ENCODE data around the gene SRP68.
A peak's percentile ranks its signal among the peaks of the same experiment; 100 is the strongest.

Gene SRP68

GRCh38 chr17:76007850-76008165 lies 64.5 kb downstream of the SRP68 start:
- Mint-ChIP-seq H3K4me1 (ENCODE audit: low read depth in 2 of 2) (peaks cover 0 to 4% of the 10 kb centered on the region in 2 donors), H3K27ac (no peak overlapping the region), H3K36me3 (ENCODE audit: insufficient read depth) (peaks cover 5% of the 10 kb centered on the region)

GRCh38 chr17:76007131-76007849 lies 65.0 kb downstream of the SRP68 start:
- ATAC-seq (replicated peaks) = no peak
- Mint-ChIP-seq H3K4me3 (no peak overlapping the region), H3K36me3 (ENCODE audit: insufficient read depth) (peaks cover 5% of the 10 kb centered on the region), H3K4me1 (ENCODE audit: low read depth in 2 of 2) (peaks cover 0 to 4% of the 10 kb centered on the region in 2 donors), H3K27ac (no peak overlapping the region), H3K9me3 (no peaks in the 10 kb centered on the region), H3K27me3 (no peaks in the 10 kb centered on the region)
- no peak for DNase-seq

More at GRCh38 chr17:76007850-76008165, 64.5 kb downstream of the SRP68 start:
- H3K27me3 Mint-ChIP-seq = no peaks in the 10 kb centered on the region
- H3K4me3 Mint-ChIP-seq = no peak overlapping the region
- H3K9me3 Mint-ChIP-seq = no peaks in the 10 kb centered on the region
- DNase-seq = no peak
- ATAC-seq (replicated peaks) = no peak

- no peak overlapping the region for H3K4me3 Mint-ChIP-seq
- peak overlapping the region; percentile 26 to 57 for H3K27ac Mint-ChIP-seq
- peaks cover 0 to 4% of the 10 kb centered on the region in 2 donors for H3K4me1 Mint-ChIP-seq (ENCODE audit: low read depth in 2 of 2)
- no peaks in the 10 kb centered on the region for H3K9me3 Mint-ChIP-seq
- ATAC-seq (replicated peaks) (peak; percentile 58), DNase-seq (peak; percentile 76 to 84 (median 81))
- no peaks in the 10 kb centered on the region for H3K27me3 Mint-ChIP-seq
- peaks cover 5% of the 10 kb centered on the region for H3K36me3 Mint-ChIP-seq (ENCODE audit: insufficient read depth)
Measured at GRCh38 chr17:76005263-76006149, 66.8 kb downstream of the SRP68 start.

- Mint-ChIP-seq H3K9me3 (no peaks in the 10 kb centered on the region), H3K4me1 (ENCODE audit: low read depth in 2 of 2) (peaks cover 0 to 4% of the 10 kb centered on the region in 2 donors), H3K36me3 (ENCODE audit: insufficient read depth) (peaks cover 5% of the 10 kb centered on the region), H3K27ac (peak overlapping the region in 1 of 2 donors; percentile 57), H3K4me3 (no peak overlapping the region), H3K27me3 (no peaks in the 10 kb centered on the region)
- no peak for DNase-seq
- ATAC-seq (replicated peaks) = no peak
Measured at GRCh38 chr17:76004750-76005262, 67.5 kb downstream of the SRP68 start.

- no peak for ATAC-seq (replicated peaks)
- Mint-ChIP-seq H3K4me3 (no peak overlapping the region), H3K4me1 (ENCODE audit: low read depth in 2 of 2) (peaks cover 0 to 4% of the 10 kb centered on the region in 2 donors), H3K27ac (no peak overlapping the region), H3K36me3 (ENCODE audit: insufficient read depth) (peaks cover 5% of the 10 kb centered on the region), H3K9me3 (no peaks in the 10 kb centered on the region), H3K27me3 (no peaks in the 10 kb centered on the region)
- DNase-seq = no peak
Measured at GRCh38 chr17:76003915-76004314, 68.4 kb downstream of the SRP68 start.

GRCh38 chr17:76002100-76002499 lies 70.2 kb downstream of the SRP68 start:
- Mint-ChIP-seq H3K4me3 (no peak overlapping the region), H3K9me3 (no peaks in the 10 kb centered on the region), H3K27me3 (no peaks in the 10 kb centered on the region), H3K4me1 (ENCODE audit: low read depth in 2 of 2) (peaks cover 4 to 11% of the 10 kb centered on the region in 2 donors), H3K36me3 (ENCODE audit: insufficient read depth) (peaks cover 5% of the 10 kb centered on the region), H3K27ac (no peak overlapping the region)
- DNase-seq (no peak), ATAC-seq (replicated peaks) (no peak)

GRCh38 chr17:76000755-76001521 lies 71.4 kb downstream of the SRP68 start, which contains the start of gene CDK3:
Gene CDK3 (plus strand): TSS chr17:76000855. CDS start chr17:76001426, 571 bp downstream.
- H3K4me1 Mint-ChIP-seq (ENCODE audit: low read depth in 2 of 2) = peaks cover 12 to 16% of the 10 kb centered on the region in 2 donors

GRCh38 chr17:76000016-76000754 lies 72.1 kb downstream of the SRP68 start:
- peaks cover 5% of the 10 kb centered on the region for H3K36me3 Mint-ChIP-seq (ENCODE audit: insufficient read depth)
- H3K27me3 Mint-ChIP-seq = no peaks in the 10 kb centered on the region
- no peaks in the 10 kb centered on the region for H3K9me3 Mint-ChIP-seq
- no peak overlapping the region for H3K4me3 Mint-ChIP-seq
- peaks cover 12% of the 10 kb centered on the region in 2 donors for H3K4me1 Mint-ChIP-seq (ENCODE audit: low read depth in 2 of 2)
- ATAC-seq (replicated peaks) (peak; percentile 62), DNase-seq (peak; percentile 46 to 59 (median 54))
- H3K27ac Mint-ChIP-seq = no peak overlapping the region

More at GRCh38 chr17:76000755-76001521, 71.4 kb downstream of the SRP68 start, which contains the start of gene CDK3:
- DNase-seq (no peak), ATAC-seq (replicated peaks) (no peak)
- Mint-ChIP-seq H3K27ac (peak within 1 kb of the TSS in 1 of 2 donors; percentile 69), H3K36me3 (ENCODE audit: insufficient read depth) (peaks cover 5% of the 10 kb centered on the region), H3K9me3 (no peaks in the 10 kb centered on the region), H3K4me3 (no peak within 1 kb of the TSS), H3K27me3 (no peaks in the 10 kb centered on the region)

- no peak overlapping the region for H3K4me3 Mint-ChIP-seq
- H3K4me1 Mint-ChIP-seq (ENCODE audit: low read depth in 2 of 2) = peaks cover 12% of the 10 kb centered on the region in 2 donors
- peaks cover 6% of the 10 kb centered on the region for H3K36me3 Mint-ChIP-seq (ENCODE audit: insufficient read depth)
- ATAC-seq (replicated peaks) (no peak), DNase-seq (no peak)
- no peaks in the 10 kb centered on the region for H3K27me3 Mint-ChIP-seq
- no peak overlapping the region for H3K27ac Mint-ChIP-seq
- no peaks in the 10 kb centered on the region for H3K9me3 Mint-ChIP-seq
Measured at GRCh38 chr17:75998327-75998795, 74.0 kb downstream of the SRP68 start.

- H3K4me1 Mint-ChIP-seq (ENCODE audit: low read depth in 2 of 2) = peaks cover 12% of the 10 kb centered on the region in 2 donors
- H3K9me3 Mint-ChIP-seq = no peaks in the 10 kb centered on the region
- no peaks in the 10 kb centered on the region for H3K27me3 Mint-ChIP-seq
- ATAC-seq (replicated peaks) (peak; percentile 79), DNase-seq (no peak)
- H3K36me3 Mint-ChIP-seq (ENCODE audit: insufficient read depth) = peaks cover 15% of the 10 kb centered on the region
- H3K27ac Mint-ChIP-seq = peak overlapping the region; percentile 96
- peak overlapping the region; percentile 44 to 63 for H3K4me3 Mint-ChIP-seq
Measured at GRCh38 chr17:75996665-75997590, 75.4 kb downstream of the SRP68 start.

GRCh38 chr17:75995385-75995925 lies 76.9 kb downstream of the SRP68 start:
- no peak for ATAC-seq (replicated peaks)
- H3K4me3 Mint-ChIP-seq = no peak overlapping the region
- H3K9me3 Mint-ChIP-seq = no peaks in the 10 kb centered on the region
- no peak for DNase-seq
- no peak overlapping the region for H3K27ac Mint-ChIP-seq
- H3K36me3 Mint-ChIP-seq (ENCODE audit: insufficient read depth) = peaks cover 24% of the 10 kb centered on the region
- no peaks in the 10 kb centered on the region for H3K27me3 Mint-ChIP-seq
- peaks cover 12% of the 10 kb centered on the region in 2 donors for H3K4me1 Mint-ChIP-seq (ENCODE audit: low read depth in 2 of 2)

All from effector memory CD8-positive, alpha-beta T cell (primary cell).